Thoracic aorta (tissue), 2 donors: ENCODE data around the gene MSANTD2. TPM values are rescaled to one million over a fixed set of nuclear protein-coding genes. Genes with fewer than 3 reads are reported as not detected.

Experiments used
- ATAC-seq: fragments of 150-250 bp; one replicate; pipeline ENCODE4 v1.8.0; 2017; ENCODE audit warnings: low read depth; ENCODE audit not compliant: insufficient number of reproducible peaks, low FRiP score
- DNase-seq: peaks from one replicate; pipeline ENCODE4 v3.0.0-alpha.2; 2020; ENCODE audit warnings: low spot score
- H3K27ac ChIP-seq, 2 donors: fragments of 200-600 bp; sonication (generic); 1 replicate in 1 of 2; 2 replicates in 1 of 2; pipeline ENCODE4 v1.5.1; 2016; ENCODE audit warnings: mild to moderate bottlenecking in 2 of 2, moderate library complexity in 2 of 2
- H3K27me3 ChIP-seq: fragments of 200-600 bp; sonication (generic); replicated peaks from 2 replicates; pipeline ENCODE4 v1.6.0; 2016; ENCODE audit warnings: mild to moderate bottlenecking; ENCODE audit not compliant: insufficient read depth
- H3K36me3 ChIP-seq: fragments of 200-600 bp; sonication (generic); one replicate; pipeline ENCODE4 v1.5.1; 2016
- H3K4me1 ChIP-seq, 2 donors: fragments of 200-600 bp; sonication (generic); 1 replicate in 1 of 2; 2 replicates in 1 of 2; pipeline versions ENCODE4 v1.5.1 to v1.6.0; 2016; ENCODE audit warnings: low read depth in 2 of 2, mild to moderate bottlenecking in 1 of 2; ENCODE audit not compliant: control insufficient read depth in 1 of 2
- H3K4me3 ChIP-seq: fragments of 200-600 bp; sonication (generic); 2 replicates; pipeline ENCODE4 v1.5.1; 2016; ENCODE audit warnings: mild to moderate bottlenecking
- H3K9me3 ChIP-seq: fragments of 200-600 bp; sonication (generic); 2 replicates; pipeline ENCODE4 v1.5.1; 2016
- CTCF ChIP-seq: fragments of 200-600 bp; sonication (generic); IDR thresholded peaks from one replicate; pipeline ENCODE4 v1.5.1; 2019; ENCODE audit warnings: antibody characterized with exemption
- total RNA-seq, 2 donors: library from RNA; depleted of rRNA; stranded (reverse); fragments of >200 nt; gene quantifications; one replicate each; pipeline versions ENCODE4 v1.1.0 to v1.2.3, GENCODE V29; 2016

Gene MSANTD2
- total RNA-seq, 2 donors from 2014 or later = 16.4 to 29.4 TPM

GRCh38 chr11:124722176-124722575, 78.0 kb downstream of the MSANTD2 start:
- no peak overlapping the region for H3K4me3 ChIP-seq
- H3K27me3 ChIP-seq = no peaks in the 10 kb centered on the region
- TF ChIP-seq CTCF = no peak
- peaks cover 8 to 22% of the 10 kb centered on the region in 2 donors for H3K4me1 ChIP-seq
- H3K36me3 ChIP-seq = no peaks in the 10 kb centered on the region
- DNase-seq = no peak
- ATAC-seq = no peak
- H3K9me3 ChIP-seq = no peaks in the 10 kb centered on the region
- no peak overlapping the region for H3K27ac ChIP-seq

GRCh38 chr11:124719534-124719933, 80.7 kb downstream of the MSANTD2 start:
- H3K36me3 ChIP-seq = no peaks in the 10 kb centered on the region
- no peaks in the 10 kb centered on the region for H3K9me3 ChIP-seq
- H3K4me3 ChIP-seq = no peak overlapping the region
- DNase-seq (no peak), ATAC-seq (no peak)
- peaks cover 0 to 9% of the 10 kb centered on the region in 2 donors for H3K4me1 ChIP-seq
- no peak for TF ChIP-seq CTCF
- H3K27ac ChIP-seq = no peak overlapping the region
- no peaks in the 10 kb centered on the region for H3K27me3 ChIP-seq

- no peak for TF ChIP-seq CTCF
- H3K27me3 ChIP-seq = no peaks in the 10 kb centered on the region
- no peak for DNase-seq
- H3K27ac ChIP-seq = peak overlapping the region in 1 of 2 donors; percentile 69
- no peaks in the 10 kb centered on the region for H3K36me3 ChIP-seq
- no peak for ATAC-seq
- peaks cover 0 to 9% of the 10 kb centered on the region in 2 donors for H3K4me1 ChIP-seq
- H3K4me3 ChIP-seq = no peak overlapping the region
- H3K9me3 ChIP-seq = no peaks in the 10 kb centered on the region
These were observed 81.4 kb downstream of the MSANTD2 start for GRCh38 chr11:124718801-124719200.

GRCh38 chr11:124717786-124718651, 82.2 kb downstream of the MSANTD2 start:
- Histone ChIP-seq H3K27ac (peak overlapping the region; percentile 63 to 69), H3K4me1 (peaks cover 0 to 9% of the 10 kb centered on the region in 2 donors), H3K27me3 (no peaks in the 10 kb centered on the region), H3K9me3 (no peaks in the 10 kb centered on the region), H3K4me3 (peak overlapping the region; percentile 61), H3K36me3 (no peaks in the 10 kb centered on the region)
- TF ChIP-seq CTCF = no peak
- ATAC-seq = peak; percentile 61
- no peak for DNase-seq

- Histone ChIP-seq H3K4me3 (peak overlapping the region; percentile 61), H3K27me3 (no peaks in the 10 kb centered on the region), H3K9me3 (no peaks in the 10 kb centered on the region), H3K27ac (peak overlapping the region; percentile 63 to 69), H3K4me1 (peaks cover 0 to 9% of the 10 kb centered on the region in 2 donors), H3K36me3 (no peaks in the 10 kb centered on the region)
- DNase-seq (no peak), ATAC-seq (no peak)
- no peak for TF ChIP-seq CTCF
These were observed 82.8 kb downstream of the MSANTD2 start for GRCh38 chr11:124717421-124717785.
